Measurements from ENCODE around the gene RASD2.

Gene RASD2

GRCh38 chr22:35521358-35522224, 19.0 kb upstream of the RASD2 start:
- no peak for FAIRE-seq
- DNase-seq (ENCODE audit: insufficient read length), result no peak

GRCh38 chr22:35522225-35523149, 18.1 kb upstream of the RASD2 start:
- TF ChIP-seq POLR2AphosphoS5 (IDR thresholded peaks at IDR 0.05; ENCODE audit: low read depth, low read length) (no peak), TAF1 (IDR thresholded peaks at IDR 0.05; ENCODE audit: borderline replicate concordance, low read depth, low read length) (no peak)
- no peak for DNase-seq (ENCODE audit: insufficient read length)

More at GRCh38 chr22:35521358-35522224, 19.0 kb upstream of the RASD2 start:
- TF ChIP-seq POLR2AphosphoS5 (IDR thresholded peaks at IDR 0.05; ENCODE audit: low read depth, low read length) (no peak), POLR2A (IDR thresholded peaks at IDR 0.05; ENCODE audit: low read depth, low read length) (no peak), TAF1 (IDR thresholded peaks at IDR 0.05; ENCODE audit: borderline replicate concordance, low read depth, low read length) (no peak)

GRCh38 chr22:35523167-35523947, 17.3 kb upstream of the RASD2 start:
- DNase-seq (ENCODE audit: insufficient read length) (no peak), FAIRE-seq (no peak)

More at GRCh38 chr22:35522225-35523149, 18.1 kb upstream of the RASD2 start:
- FAIRE-seq, result no peak

GRCh38 chr22:35524966-35525686, 15.5 kb upstream of the RASD2 start:
- TF ChIP-seq TAF1 (IDR thresholded peaks at IDR 0.05; ENCODE audit: borderline replicate concordance, low read depth, low read length) (no peak), POLR2AphosphoS5 (IDR thresholded peaks at IDR 0.05; ENCODE audit: low read depth, low read length) (no peak), POLR2A (IDR thresholded peaks at IDR 0.05; ENCODE audit: low read depth, low read length) (no peak)
- DNase-seq (ENCODE audit: insufficient read length) (no peak), FAIRE-seq (no peak)

More at GRCh38 chr22:35523167-35523947, 17.3 kb upstream of the RASD2 start:
- TF ChIP-seq POLR2A (IDR thresholded peaks at IDR 0.05; ENCODE audit: low read depth, low read length) (no peak), TAF1 (IDR thresholded peaks at IDR 0.05; ENCODE audit: borderline replicate concordance, low read depth, low read length) (no peak), POLR2AphosphoS5 (IDR thresholded peaks at IDR 0.05; ENCODE audit: low read depth, low read length) (no peak)

- TF ChIP-seq TAF1 (IDR thresholded peaks at IDR 0.05; ENCODE audit: borderline replicate concordance, low read depth, low read length), result no peak
- TF ChIP-seq POLR2A (IDR thresholded peaks at IDR 0.05; ENCODE audit: low read depth, low read length), result no peak
- TF ChIP-seq POLR2AphosphoS5 (IDR thresholded peaks at IDR 0.05; ENCODE audit: low read depth, low read length), result no peak
- FAIRE-seq, result no peak
- no peak for DNase-seq (ENCODE audit: insufficient read length)
These were observed 14.8 kb upstream of the RASD2 start for GRCh38 chr22:35525687-35526332.

- DNase-seq (ENCODE audit: insufficient read length) (no peak), FAIRE-seq (no peak)
- TF ChIP-seq POLR2AphosphoS5 (IDR thresholded peaks at IDR 0.05; ENCODE audit: low read depth, low read length) (no peak), TAF1 (IDR thresholded peaks at IDR 0.05; ENCODE audit: borderline replicate concordance, low read depth, low read length) (no peak), POLR2A (IDR thresholded peaks at IDR 0.05; ENCODE audit: low read depth, low read length) (no peak)
These were observed 14.2 kb upstream of the RASD2 start for GRCh38 chr22:35526333-35526979.

- no peak for TF ChIP-seq POLR2AphosphoS5 (IDR thresholded peaks at IDR 0.05; ENCODE audit: low read depth, low read length)
- no peak for TF ChIP-seq POLR2A (IDR thresholded peaks at IDR 0.05; ENCODE audit: low read depth, low read length)
- TF ChIP-seq TAF1 (IDR thresholded peaks at IDR 0.05; ENCODE audit: borderline replicate concordance, low read depth, low read length), result no peak
- DNase-seq (ENCODE audit: insufficient read length), result no peak
- no peak for FAIRE-seq
These were observed 11.7 kb upstream of the RASD2 start for GRCh38 chr22:35528927-35529326.

- no peak for DNase-seq (ENCODE audit: insufficient read length)
- TF ChIP-seq POLR2AphosphoS5 (IDR thresholded peaks at IDR 0.05; ENCODE audit: low read depth, low read length), result no peak
- no peak for TF ChIP-seq POLR2A (IDR thresholded peaks at IDR 0.05; ENCODE audit: low read depth, low read length)
- TF ChIP-seq TAF1 (IDR thresholded peaks at IDR 0.05; ENCODE audit: borderline replicate concordance, low read depth, low read length), result no peak
- no peak for FAIRE-seq
These were observed 9.9 kb upstream of the RASD2 start for GRCh38 chr22:35530700-35531099.

- DNase-seq (ENCODE audit: insufficient read length) (no peak), FAIRE-seq (no peak)
- TF ChIP-seq TAF1 (IDR thresholded peaks at IDR 0.05; ENCODE audit: borderline replicate concordance, low read depth, low read length) (no peak), POLR2AphosphoS5 (IDR thresholded peaks at IDR 0.05; ENCODE audit: low read depth, low read length) (no peak)
These were observed 9.4 kb upstream of the RASD2 start for GRCh38 chr22:35531202-35531601.
